Osteoblast (primary cell): ENCODE data around the gene SEPTIN8. TPM values are rescaled to one million over a fixed set of nuclear protein-coding genes. Genes with fewer than 3 reads are reported as not detected.
A peak's percentile ranks its signal among the peaks of the same experiment; 100 is the strongest.

Source experiments
- DNase-seq: peaks from one replicate; pipeline ENCODE4 v3.0.0; 2011; ENCODE audit warnings: low spot score, mixed read lengths; ENCODE audit not compliant: insufficient read length; ENCODE audit errors: missing footprints
- H2AFZ ChIP-seq: 2 replicates; pipeline ENCODE4 v1.6.0; 2011; ENCODE audit warnings: mild to moderate bottlenecking, low read length
- H3K27ac ChIP-seq: 2 replicates; pipeline ENCODE4 v1.5.1; 2011; ENCODE audit warnings: mild to moderate bottlenecking, low read depth, low read length, moderate library complexity
- H3K27me3 ChIP-seq: 2 replicates; pipeline ENCODE4 v1.6.0; 2012; ENCODE audit warnings: mild to moderate bottlenecking, control low read depth, inconsistent platforms, low read length, moderate library complexity; ENCODE audit not compliant: insufficient read depth
- H3K36me3 ChIP-seq: 2 replicates; pipeline ENCODE4 v1.5.1; 2011; ENCODE audit warnings: mild to moderate bottlenecking, low read length, control low read depth, moderate library complexity; ENCODE audit not compliant: insufficient read depth
- H3K4me1 ChIP-seq: 2 replicates; pipeline ENCODE4 v1.5.1; 2011; ENCODE audit warnings: mild to moderate bottlenecking, low read length, control low read depth, moderate library complexity; ENCODE audit not compliant: insufficient read depth
- H3K4me2 ChIP-seq: 2 replicates; pipeline ENCODE4 v1.6.0; 2011; ENCODE audit warnings: mild to moderate bottlenecking, low read length; ENCODE audit not compliant: insufficient read depth
- H3K4me3 ChIP-seq: fragments of 200-600 bp; sonication (generic); 3 replicates; pipeline ENCODE4 v1.5.1; 2012; ENCODE audit warnings: mild to moderate bottlenecking, low read length, inconsistent platforms; ENCODE audit not compliant: insufficient read depth
- H3K79me2 ChIP-seq: 2 replicates; pipeline ENCODE4 v1.6.0; 2012; ENCODE audit warnings: mild to moderate bottlenecking, low read length, control low read depth, inconsistent platforms; ENCODE audit not compliant: insufficient read depth
- H3K9me3 ChIP-seq: 2 replicates; pipeline ENCODE4 v1.5.1; 2011; ENCODE audit warnings: low read depth, low read length, control low read depth
- H4K20me1 ChIP-seq: 2 replicates; pipeline ENCODE4 v1.6.0; 2012; ENCODE audit warnings: mild to moderate bottlenecking, low read length, control low read depth; ENCODE audit not compliant: insufficient read depth
- CTCF ChIP-seq: IDR thresholded peaks from 2 replicates; pipeline ENCODE4 v1.5.1; 2011; ENCODE audit warnings: mild to moderate bottlenecking, low read depth, low read length, moderate library complexity; ENCODE audit errors: extremely low read depth
- total RNA-seq: library from RNA; depleted of rRNA; stranded (reverse); fragments of >200 nt; gene quantifications from 2 replicates; pipeline ENCODE4 v1.2.3, GENCODE V29; 2012

The SEPTIN8 gene
- total RNA-seq, 1 donor: 33.7 TPM

- TF ChIP-seq CTCF: no peak
- H3K4me3 ChIP-seq: no peak overlapping the region
- DNase-seq: peak; percentile 46
- H3K27me3 ChIP-seq: no peaks in the 10 kb centered on the region
- H2AFZ ChIP-seq: no peak overlapping the region
- no peak overlapping the region for H3K27ac ChIP-seq
- H3K79me2 ChIP-seq: peaks cover 16% of the 10 kb centered on the region
- H3K9me3 ChIP-seq: no peaks in the 10 kb centered on the region
- peaks cover 6% of the 10 kb centered on the region for H3K36me3 ChIP-seq
- H3K4me1 ChIP-seq: peaks cover 8% of the 10 kb centered on the region
- H3K4me2 ChIP-seq: no peak overlapping the region
- H4K20me1 ChIP-seq: peaks cover 11% of the 10 kb centered on the region
These were observed 48.2 kb upstream of the SEPTIN8 start for GRCh38 chr5:132825033-132825833.

- Histone ChIP-seq H3K4me3 (no peak overlapping the region), H3K9me3 (no peaks in the 10 kb centered on the region), H3K36me3 (peaks cover 6% of the 10 kb centered on the region), H3K4me2 (no peak overlapping the region), H3K27ac (no peak overlapping the region), H4K20me1 (peaks cover 7% of the 10 kb centered on the region), H3K79me2 (peaks cover 13% of the 10 kb centered on the region), H2AFZ (no peak overlapping the region), H3K27me3 (no peaks in the 10 kb centered on the region), H3K4me1 (peaks cover 5% of the 10 kb centered on the region)
- TF ChIP-seq CTCF: no peak
- peak; percentile 52 for DNase-seq
These were observed 47.4 kb upstream of the SEPTIN8 start for GRCh38 chr5:132824426-132824825.

- Histone ChIP-seq H3K4me2 (no peak overlapping the region), H3K79me2 (peaks cover 5% of the 10 kb centered on the region), H3K4me3 (no peak overlapping the region), H3K27ac (no peak overlapping the region), H4K20me1 (peaks cover 3% of the 10 kb centered on the region), H3K4me1 (peaks cover 3% of the 10 kb centered on the region), H2AFZ (no peak overlapping the region), H3K9me3 (no peaks in the 10 kb centered on the region), H3K36me3 (peaks cover 6% of the 10 kb centered on the region), H3K27me3 (no peaks in the 10 kb centered on the region)
- no peak for TF ChIP-seq CTCF
- DNase-seq: peak; percentile 78
These were observed 46.5 kb upstream of the SEPTIN8 start for GRCh38 chr5:132823481-132824050.

- H2AFZ ChIP-seq: no peak overlapping the region
- no peak overlapping the region for H3K4me3 ChIP-seq
- peaks cover 3% of the 10 kb centered on the region for H3K4me1 ChIP-seq
- H4K20me1 ChIP-seq: no peaks in the 10 kb centered on the region
- H3K27me3 ChIP-seq: no peaks in the 10 kb centered on the region
- no peak overlapping the region for H3K4me2 ChIP-seq
- peaks cover 6% of the 10 kb centered on the region for H3K36me3 ChIP-seq
- peak; percentile 73 for DNase-seq
- no peak overlapping the region for H3K27ac ChIP-seq
- no peaks in the 10 kb centered on the region for H3K9me3 ChIP-seq
- TF ChIP-seq CTCF: no peak
- peaks cover 3% of the 10 kb centered on the region for H3K79me2 ChIP-seq
These were observed 45.8 kb upstream of the SEPTIN8 start for GRCh38 chr5:132822650-132823480.
